GM20431 (cell line): ENCODE data around the gene PCIF1.
"Not testable (repeated sequence)": the region's sequence is repeated elsewhere in the genome, so short reads cannot be mapped to it uniquely, and the experiment has no call there.

Experiments used
- in situ Hi-C: fragments of 300-500 bp; cut with MseI, MboI; formaldehyde crosslinking; loops from one replicate; pipeline ENCODE4 v1.15.0; 2020; ENCODE audit warnings: low sequenced_read_pairs; ENCODE audit not compliant: unreplicated experiment

PCIF1 gene

GRCh38 chr20:45981261-45981660, 46.8 kb downstream of the PCIF1 start:
- in situ Hi-C loops = no loop called here

- in situ Hi-C loops = no loop called here
Observed at GRCh38 chr20:45983279-45983743, 48.8 kb downstream of the PCIF1 start.

GRCh38 chr20:45985573-45985972, 51.1 kb downstream of the PCIF1 start:
- in situ Hi-C loops = no loop called here

- in situ Hi-C loops = no loop called here
Observed at GRCh38 chr20:45987108-45987780, 52.8 kb downstream of the PCIF1 start.

- in situ Hi-C loops = not testable (repeated sequence)
Observed at GRCh38 chr20:45988830-45989229, 54.3 kb downstream of the PCIF1 start.

GRCh38 chr20:45991616-45992015, 57.1 kb downstream of the PCIF1 start:
- in situ Hi-C loops = no loop called here

GRCh38 chr20:45993197-45993951, 58.9 kb downstream of the PCIF1 start:
- in situ Hi-C loops = no loop called here

GRCh38 chr20:45994761-45995493, 60.4 kb downstream of the PCIF1 start:
- in situ Hi-C loops = no loop called here

- in situ Hi-C loops = not testable (repeated sequence)
Observed at GRCh38 chr20:45995495-45996097, 61.1 kb downstream of the PCIF1 start.

GRCh38 chr20:45997187-45997586, 62.7 kb downstream of the PCIF1 start:
- in situ Hi-C loops = no loop called here
